ENCODE data around the gene MYO16. TPM values are rescaled to one million over a fixed set of nuclear protein-coding genes. Genes with fewer than 3 reads are reported as not detected.

MYO16 gene
- total and polyA plus RNA-seq, 3 experiments from 2014 or later = 0.15 to 0.38 TPM; not detected in 1

- Mint-ChIP-seq H3K36me3 (no peaks in the 10 kb centered on the region), H3K27ac (no peak overlapping the region), H3K4me1 (no peaks in the 10 kb centered on the region), H3K27me3 (peaks cover 3 to 11% of the 10 kb centered on the region in 2 donors), H3K4me3 (no peak overlapping the region), H3K9me3 (peaks cover 0 to 2% (median 0%) of the 10 kb centered on the region in 5 donors)
- H3K27ac ChIP-seq (ENCODE audit: low read depth, low read length) = no peak overlapping the region
- no peaks in the 10 kb centered on the region for H3K36me3 ChIP-seq (ENCODE audit: insufficient read depth, low read length)
- no peak for DNase-seq
- POLR2A ChIA-PET = no interaction called here
- no peak overlapping the region for H3K4me3 ChIP-seq (ENCODE audit: low read length)
- H3K27me3 ChIP-seq (ENCODE audit: insufficient read depth, low read length, poor library complexity, severe bottlenecking) = no peaks in the 10 kb centered on the region
- H3K9me3 ChIP-seq (ENCODE audit: low read length) = no peaks in the 10 kb centered on the region
- CTCF ChIA-PET = no interaction called here
- H3K4me1 ChIP-seq (ENCODE audit: insufficient read depth, low read length) = no peaks in the 10 kb centered on the region
Observed at GRCh38 chr13:108959234-108959633, 329.8 kb downstream of the MYO16 start.

- no peak overlapping the region for H3K27ac Mint-ChIP-seq
- POLR2A ChIA-PET = interaction anchor here (0.7 kb wide), 1 partner anchor 127 kb away, joined by 4 read pairs; no protein-coding TSS in a partner anchor
- H3K4me1 Mint-ChIP-seq = no peaks in the 10 kb centered on the region
- peaks cover 3 to 10% of the 10 kb centered on the region in 2 donors for H3K27me3 Mint-ChIP-seq
- Histone ChIP-seq H3K4me1 (ENCODE audit: insufficient read depth, low read length) (no peaks in the 10 kb centered on the region), H3K36me3 (ENCODE audit: insufficient read depth, low read length) (no peaks in the 10 kb centered on the region), H3K27me3 (ENCODE audit: insufficient read depth, low read length, poor library complexity, severe bottlenecking) (no peaks in the 10 kb centered on the region), H3K27ac (ENCODE audit: low read depth, low read length) (no peak overlapping the region), H3K9me3 (ENCODE audit: low read length) (no peaks in the 10 kb centered on the region), H3K4me3 (ENCODE audit: low read length) (no peak overlapping the region)
- no peak overlapping the region for H3K4me3 Mint-ChIP-seq
- DNase-seq = no peak
- no peaks in the 10 kb centered on the region for H3K36me3 Mint-ChIP-seq
- CTCF ChIA-PET = interaction anchor here (1.3 kb wide), 1 partner anchor 8 kb away, joined by 4 read pairs; no protein-coding TSS in a partner anchor
- H3K9me3 Mint-ChIP-seq = peaks cover 0 to 2% (median 0%) of the 10 kb centered on the region in 5 donors
Observed at GRCh38 chr13:108960006-108960405, 330.6 kb downstream of the MYO16 start.

- H3K27me3 ChIP-seq (ENCODE audit: insufficient read depth, low read length, poor library complexity, severe bottlenecking) = no peaks in the 10 kb centered on the region
- Mint-ChIP-seq H3K4me3 (no peak overlapping the region), H3K27ac (no peak overlapping the region), H3K4me1 (no peaks in the 10 kb centered on the region), H3K9me3 (no peaks in the 10 kb centered on the region), H3K27me3 (peaks cover 1 to 3% of the 10 kb centered on the region in 2 donors), H3K36me3 (no peaks in the 10 kb centered on the region)
- H3K9me3 ChIP-seq (ENCODE audit: low read length) = no peaks in the 10 kb centered on the region
- no peaks in the 10 kb centered on the region for H3K36me3 ChIP-seq (ENCODE audit: insufficient read depth, low read length)
- no peaks in the 10 kb centered on the region for H3K4me1 ChIP-seq (ENCODE audit: insufficient read depth, low read length)
- no peak overlapping the region for H3K27ac ChIP-seq (ENCODE audit: low read depth, low read length)
- POLR2A ChIA-PET = no interaction called here
- CTCF ChIA-PET = interaction anchor here (0.9 to 1.5 kb wide), 5 partner anchors 9 to 1450 kb away, joined by 3 to 4 read pairs (median 3); no protein-coding TSS in a partner anchor
- H3K4me3 ChIP-seq (ENCODE audit: low read length) = no peak overlapping the region
- DNase-seq = peak in 2 of 5 donors; percentile 29 to 47
Observed at GRCh38 chr13:108961542-108962125, 332.2 kb downstream of the MYO16 start.

- Mint-ChIP-seq H3K27me3 (peaks cover 0 to 2% of the 10 kb centered on the region in 2 donors), H3K4me1 (no peaks in the 10 kb centered on the region), H3K27ac (no peak overlapping the region), H3K36me3 (no peaks in the 10 kb centered on the region), H3K4me3 (no peak overlapping the region), H3K9me3 (no peaks in the 10 kb centered on the region)
- Histone ChIP-seq H3K27ac (ENCODE audit: low read depth, low read length) (no peak overlapping the region), H3K9me3 (ENCODE audit: low read length) (no peaks in the 10 kb centered on the region), H3K4me1 (ENCODE audit: insufficient read depth, low read length) (no peaks in the 10 kb centered on the region), H3K4me3 (ENCODE audit: low read length) (no peak overlapping the region), H3K27me3 (ENCODE audit: insufficient read depth, low read length, poor library complexity, severe bottlenecking) (no peaks in the 10 kb centered on the region), H3K36me3 (ENCODE audit: insufficient read depth, low read length) (no peaks in the 10 kb centered on the region)
- CTCF ChIA-PET = no interaction called here
- POLR2A ChIA-PET = no interaction called here
- no peak for DNase-seq
Observed at GRCh38 chr13:108962654-108963053, 333.2 kb downstream of the MYO16 start.

GRCh38 chr13:108963276-108963810 lies 333.9 kb downstream of the MYO16 start:
- H3K9me3 Mint-ChIP-seq = no peaks in the 10 kb centered on the region
- no peak overlapping the region for H3K4me3 ChIP-seq (ENCODE audit: low read length)
- peaks cover 0 to 2% of the 10 kb centered on the region in 2 donors for H3K27me3 Mint-ChIP-seq
- H3K9me3 ChIP-seq (ENCODE audit: low read length) = no peaks in the 10 kb centered on the region
- H3K4me3 Mint-ChIP-seq = no peak overlapping the region
- H3K27ac ChIP-seq (ENCODE audit: low read depth, low read length) = no peak overlapping the region
- no peaks in the 10 kb centered on the region for H3K36me3 Mint-ChIP-seq
- H3K4me1 ChIP-seq (ENCODE audit: insufficient read depth, low read length) = no peaks in the 10 kb centered on the region
- H3K36me3 ChIP-seq (ENCODE audit: insufficient read depth, low read length) = no peaks in the 10 kb centered on the region
- no peaks in the 10 kb centered on the region for H3K4me1 Mint-ChIP-seq
- DNase-seq = no peak
- CTCF ChIA-PET = no interaction called here
- no peaks in the 10 kb centered on the region for H3K27me3 ChIP-seq (ENCODE audit: insufficient read depth, low read length, poor library complexity, severe bottlenecking)
- peak overlapping the region in 1 of 8 donors; percentile 62 for H3K27ac Mint-ChIP-seq
- POLR2A ChIA-PET = no interaction called here

GRCh38 chr13:108963846-108964600 lies 334.6 kb downstream of the MYO16 start:
- peaks cover 0 to 2% of the 10 kb centered on the region in 2 donors for H3K27me3 Mint-ChIP-seq
- H3K36me3 Mint-ChIP-seq = no peaks in the 10 kb centered on the region
- no peak overlapping the region for H3K4me3 Mint-ChIP-seq
- CTCF ChIA-PET = no interaction called here
- no peaks in the 10 kb centered on the region for H3K9me3 ChIP-seq (ENCODE audit: low read length)
- no peaks in the 10 kb centered on the region for H3K9me3 Mint-ChIP-seq
- H3K27ac ChIP-seq (ENCODE audit: low read depth, low read length) = no peak overlapping the region
- no peaks in the 10 kb centered on the region for H3K4me1 Mint-ChIP-seq
- POLR2A ChIA-PET = no interaction called here
- no peak overlapping the region for H3K4me3 ChIP-seq (ENCODE audit: low read length)
- H3K36me3 ChIP-seq (ENCODE audit: insufficient read depth, low read length) = no peaks in the 10 kb centered on the region
- DNase-seq = no peak
- H3K27me3 ChIP-seq (ENCODE audit: insufficient read depth, low read length, poor library complexity, severe bottlenecking) = no peaks in the 10 kb centered on the region
- H3K27ac Mint-ChIP-seq = peak overlapping the region in 1 of 8 donors; percentile 11
- H3K4me1 ChIP-seq (ENCODE audit: insufficient read depth, low read length) = no peaks in the 10 kb centered on the region

GRCh38 chr13:108964606-108965005 lies 335.2 kb downstream of the MYO16 start:
- DNase-seq = no peak
- H3K27ac ChIP-seq (ENCODE audit: low read depth, low read length) = no peak overlapping the region
- no peak overlapping the region for H3K4me3 Mint-ChIP-seq
- POLR2A ChIA-PET = no interaction called here
- H3K9me3 ChIP-seq (ENCODE audit: low read length) = no peaks in the 10 kb centered on the region
- no peaks in the 10 kb centered on the region for H3K36me3 ChIP-seq (ENCODE audit: insufficient read depth, low read length)
- no peaks in the 10 kb centered on the region for H3K27me3 ChIP-seq (ENCODE audit: insufficient read depth, low read length, poor library complexity, severe bottlenecking)
- no peaks in the 10 kb centered on the region for H3K4me1 Mint-ChIP-seq
- peaks cover 0 to 2% of the 10 kb centered on the region in 2 donors for H3K27me3 Mint-ChIP-seq
- CTCF ChIA-PET = no interaction called here
- no peak overlapping the region for H3K27ac Mint-ChIP-seq
- H3K4me1 ChIP-seq (ENCODE audit: insufficient read depth, low read length) = no peaks in the 10 kb centered on the region
- no peaks in the 10 kb centered on the region for H3K9me3 Mint-ChIP-seq
- no peaks in the 10 kb centered on the region for H3K36me3 Mint-ChIP-seq
- no peak overlapping the region for H3K4me3 ChIP-seq (ENCODE audit: low read length)

- CTCF ChIA-PET = no interaction called here
- H3K27me3 ChIP-seq (ENCODE audit: insufficient read depth, low read length, poor library complexity, severe bottlenecking) = no peaks in the 10 kb centered on the region
Observed at GRCh38 chr13:108967371-108967770, 338.0 kb downstream of the MYO16 start.

More at GRCh38 chr13:108967371-108967770, 338.0 kb downstream of the MYO16 start:
- no peak overlapping the region for H3K4me3 Mint-ChIP-seq
- H3K27ac Mint-ChIP-seq = no peak overlapping the region
- H3K27me3 Mint-ChIP-seq = peaks cover 0 to 2% of the 10 kb centered on the region in 2 donors
- no peaks in the 10 kb centered on the region for H3K4me1 ChIP-seq (ENCODE audit: insufficient read depth, low read length)
- DNase-seq = no peak
- POLR2A ChIA-PET = no interaction called here
- H3K4me1 Mint-ChIP-seq = no peaks in the 10 kb centered on the region
- H3K36me3 ChIP-seq (ENCODE audit: insufficient read depth, low read length) = no peaks in the 10 kb centered on the region
- H3K9me3 Mint-ChIP-seq = no peaks in the 10 kb centered on the region
- H3K4me3 ChIP-seq (ENCODE audit: low read length) = no peak overlapping the region
- no peaks in the 10 kb centered on the region for H3K36me3 Mint-ChIP-seq
- H3K9me3 ChIP-seq (ENCODE audit: low read length) = no peaks in the 10 kb centered on the region
- H3K27ac ChIP-seq (ENCODE audit: low read depth, low read length) = no peak overlapping the region

All from CD8-positive, alpha-beta memory T cell (primary cell).